WTC11 (cell line): ENCODE measurements around the gene LETMD1. TPM values are rescaled to one million over a fixed set of nuclear protein-coding genes. Genes with fewer than 3 reads are reported as not detected.

ENCODE experiments used
- EMX1 ChIP-seq: fragments of 250-450 bp; sonication (Bioruptor Pico); IDR thresholded peaks from 2 replicates; pipeline ENCODE4 v1.8.0; 2021; ENCODE audit warnings: mild to moderate bottlenecking
- ERG ChIP-seq: fragments of 250-450 bp; sonication (Bioruptor Pico); IDR thresholded peaks from 2 replicates; pipeline ENCODE4 v1.8.0; 2021; ENCODE audit warnings: mild to moderate bottlenecking
- ESRRA ChIP-seq: sonication (generic); formaldehyde crosslinking; IDR thresholded peaks from 2 replicates; pipeline ENCODE4 v1.8.1; 2022; ENCODE audit warnings: mild to moderate bottlenecking, missing genetic modification reagents, borderline replicate concordance
- FOXK1 ChIP-seq: sonication (generic); formaldehyde crosslinking; IDR thresholded peaks from 2 replicates; pipeline ENCODE4 v1.8.0; 2022; ENCODE audit warnings: mild to moderate bottlenecking, moderate library complexity, missing genetic modification reagents
- FOXP1 ChIP-seq: sonication (generic); formaldehyde crosslinking; IDR thresholded peaks from 2 replicates; pipeline ENCODE4 v1.8.0; 2022; ENCODE audit warnings: missing genetic modification reagents, mild to moderate bottlenecking, moderate library complexity, borderline replicate concordance
- GABPB1 ChIP-seq: sonication (generic); formaldehyde crosslinking; IDR thresholded peaks from 2 replicates; pipeline ENCODE4 v1.8.1; 2023; ENCODE audit warnings: mild to moderate bottlenecking, missing genetic modification reagents
- GRHL2 ChIP-seq: fragments of 250-450 bp; sonication (Bioruptor Pico); IDR thresholded peaks from 2 replicates; pipeline ENCODE4 v1.8.0; 2022; ENCODE audit warnings: mild to moderate bottlenecking, moderate library complexity; ENCODE audit not compliant: insufficient replicate concordance, severe bottlenecking
- KAT7 ChIP-seq: sonication (generic); formaldehyde crosslinking; IDR thresholded peaks from 2 replicates; pipeline ENCODE4 v1.8.1; 2023; ENCODE audit warnings: missing genetic modification reagents, mild to moderate bottlenecking, borderline replicate concordance
- MLX ChIP-seq: sonication (generic); formaldehyde crosslinking; IDR thresholded peaks from 2 replicates; pipeline ENCODE4 v1.8.1; 2023; ENCODE audit warnings: mild to moderate bottlenecking, missing genetic modification reagents, moderate library complexity
- MXD4 ChIP-seq: fragments of 250-450 bp; sonication (Bioruptor Pico); IDR thresholded peaks from 2 replicates; pipeline ENCODE4 v1.8.0; 2021; ENCODE audit warnings: mild to moderate bottlenecking, moderate library complexity, borderline replicate concordance
- NFATC4 ChIP-seq: fragments of 250-450 bp; sonication (Bioruptor Pico); IDR thresholded peaks from 2 replicates; pipeline ENCODE4 v1.9.0; 2021; ENCODE audit warnings: mild to moderate bottlenecking
- NFYB ChIP-seq: sonication (generic); formaldehyde crosslinking; conservative IDR thresholded peaks from 2 replicates; pipeline ENCODE4 v1.8.0; 2022; ENCODE audit warnings: low read depth, missing genetic modification reagents
- SOX15 ChIP-seq: fragments of 250-450 bp; sonication (Bioruptor Pico); IDR thresholded peaks from 2 replicates; pipeline ENCODE4 v1.9.0; 2021; ENCODE audit warnings: mild to moderate bottlenecking
- SP1 ChIP-seq: sonication (generic); formaldehyde crosslinking; conservative IDR thresholded peaks from 2 replicates; pipeline ENCODE4 v1.8.1; 2022; ENCODE audit warnings: missing genetic modification reagents
- TP53 ChIP-seq: sonication (generic); formaldehyde crosslinking; IDR thresholded peaks from 2 replicates; pipeline ENCODE4 v1.8.1; 2023; ENCODE audit warnings: mild to moderate bottlenecking, missing genetic modification reagents
- ZNF219 ChIP-seq: sonication (generic); formaldehyde crosslinking; IDR thresholded peaks from 2 replicates; pipeline ENCODE4 v1.8.0; 2023; ENCODE audit warnings: missing genetic modification reagents, mild to moderate bottlenecking, borderline replicate concordance
- ZNF532 ChIP-seq: fragments of 250-450 bp; sonication (Bioruptor Pico); IDR thresholded peaks from 2 replicates; pipeline ENCODE4 v1.9.0; 2021; ENCODE audit warnings: mild to moderate bottlenecking, borderline replicate concordance
- ZSCAN18 ChIP-seq: fragments of 250-450 bp; sonication (Bioruptor Pico); IDR thresholded peaks from 2 replicates; pipeline ENCODE4 v2.1.2; 2022; ENCODE audit warnings: mild to moderate bottlenecking, moderate library complexity
- total RNA-seq: library from RNA; stranded (reverse); gene quantifications from 3 replicates; pipeline ENCODE4 v1.2.3, GENCODE V29; 2021
- TF ChIP-seq, protein P1 (sequence below): sonication (generic); formaldehyde crosslinking; conservative IDR thresholded peaks from 2 replicates; pipeline ENCODE4 v1.8.1; 2023; ENCODE audit warnings: mild to moderate bottlenecking, low read depth, missing genetic modification reagents, moderate library complexity
- TF ChIP-seq, protein P2 (sequence below): sonication (generic); formaldehyde crosslinking; IDR thresholded peaks from 2 replicates; pipeline ENCODE4 v1.8.0; 2023; ENCODE audit warnings: missing genetic modification reagents
- TF ChIP-seq, protein P3 (sequence below): sonication (generic); formaldehyde crosslinking; IDR thresholded peaks from 2 replicates; pipeline ENCODE4 v1.8.0; 2023; ENCODE audit warnings: mild to moderate bottlenecking, missing genetic modification reagents
- TF ChIP-seq, protein P4 (sequence below): sonication (generic); formaldehyde crosslinking; IDR thresholded peaks from 2 replicates; pipeline ENCODE4 v1.8.1; 2023; ENCODE audit warnings: mild to moderate bottlenecking, missing genetic modification reagents

The LETMD1 gene
- total RNA-seq, 1 experiment from 2014 or later: 43.3 TPM

DNA sequence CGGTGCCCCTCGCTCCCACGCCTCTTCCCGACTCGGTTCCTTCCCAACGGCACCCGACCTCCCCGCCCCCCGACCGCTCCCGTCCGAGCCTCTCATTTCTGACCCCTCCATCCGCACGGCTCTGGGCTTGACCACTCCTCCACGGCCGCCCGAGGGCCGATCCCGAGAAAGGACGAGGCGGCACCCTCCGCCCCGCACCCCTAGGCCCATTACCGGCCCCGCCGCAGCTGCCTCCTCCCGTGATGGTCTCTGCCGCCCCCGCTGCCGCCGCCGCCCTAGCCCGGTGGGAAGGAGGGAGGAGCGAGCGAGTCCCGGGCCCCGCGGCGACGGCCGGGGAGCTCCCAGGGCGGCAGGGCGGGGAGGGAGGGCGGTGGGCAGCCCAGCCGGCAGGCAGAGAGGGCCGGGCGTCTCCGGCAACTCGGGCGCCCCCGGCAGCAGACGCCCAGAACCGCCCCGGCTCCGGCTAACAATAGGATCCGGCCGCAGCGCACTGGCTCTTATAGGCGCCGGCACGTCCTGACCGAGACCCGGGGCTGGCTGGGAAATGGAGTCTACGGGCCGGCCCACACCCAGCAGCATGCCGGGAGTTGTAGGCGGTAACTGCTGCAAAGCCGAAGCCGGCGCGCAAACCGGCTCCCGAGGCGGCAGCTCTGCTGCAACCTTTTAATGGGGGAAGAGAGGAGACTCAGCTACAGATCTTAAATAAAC lies 35.2 kb downstream of the LETMD1 start, which contains the start of gene CSRNP2 (continued):
- TF ChIP-seq, protein P1, sequence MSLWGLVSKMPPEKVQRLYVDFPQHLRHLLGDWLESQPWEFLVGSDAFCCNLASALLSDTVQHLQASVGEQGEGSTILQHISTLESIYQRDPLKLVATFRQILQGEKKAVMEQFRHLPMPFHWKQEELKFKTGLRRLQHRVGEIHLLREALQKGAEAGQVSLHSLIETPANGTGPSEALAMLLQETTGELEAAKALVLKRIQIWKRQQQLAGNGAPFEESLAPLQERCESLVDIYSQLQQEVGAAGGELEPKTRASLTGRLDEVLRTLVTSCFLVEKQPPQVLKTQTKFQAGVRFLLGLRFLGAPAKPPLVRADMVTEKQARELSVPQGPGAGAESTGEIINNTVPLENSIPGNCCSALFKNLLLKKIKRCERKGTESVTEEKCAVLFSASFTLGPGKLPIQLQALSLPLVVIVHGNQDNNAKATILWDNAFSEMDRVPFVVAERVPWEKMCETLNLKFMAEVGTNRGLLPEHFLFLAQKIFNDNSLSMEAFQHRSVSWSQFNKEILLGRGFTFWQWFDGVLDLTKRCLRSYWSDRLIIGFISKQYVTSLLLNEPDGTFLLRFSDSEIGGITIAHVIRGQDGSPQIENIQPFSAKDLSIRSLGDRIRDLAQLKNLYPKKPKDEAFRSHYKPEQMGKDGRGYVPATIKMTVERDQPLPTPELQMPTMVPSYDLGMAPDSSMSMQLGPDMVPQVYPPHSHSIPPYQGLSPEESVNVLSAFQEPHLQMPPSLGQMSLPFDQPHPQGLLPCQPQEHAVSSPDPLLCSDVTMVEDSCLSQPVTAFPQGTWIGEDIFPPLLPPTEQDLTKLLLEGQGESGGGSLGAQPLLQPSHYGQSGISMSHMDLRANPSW: no peak
- TF ChIP-seq NFYB (no peak; the same call in 1 of the 2 replicates), GABPB1 (CRISPR knock-in tag) (peak; percentile 32), ZNF219 (no peak), ERG (CRISPR knock-in tag) (peak; percentile 63; the same call in 1 of the 2 replicates), MXD4 (CRISPR knock-in tag) (no peak), GRHL2 (CRISPR knock-in tag) (no peak), NFATC4 (CRISPR knock-in tag) (peak; percentile 24; the same call in 1 of the 2 replicates), SP1 (CRISPR knock-in tag) (peak; percentile 69; the same call in 1 of the 2 replicates), FOXK1 (CRISPR knock-in tag) (peak; percentile 57; the same call in 1 of the 2 replicates), SOX15 (no peak), ESRRA (CRISPR knock-in tag) (no peak), ZSCAN18 (no peak), EMX1 (CRISPR knock-in tag) (0 out of 2 replicates have a peak, but pooled peaks have one; percentile 50), TP53 (CRISPR knock-in tag) (0 out of 2 replicates have a peak, but pooled peaks have one; percentile 65), ZNF532 (CRISPR knock-in tag) (no peak), FOXP1 (CRISPR knock-in tag) (peak; percentile 90; the same call in 1 of the 2 replicates), KAT7 (CRISPR knock-in tag) (no peak), MLX (CRISPR knock-in tag) (no peak)
- TF ChIP-seq, protein P2, sequence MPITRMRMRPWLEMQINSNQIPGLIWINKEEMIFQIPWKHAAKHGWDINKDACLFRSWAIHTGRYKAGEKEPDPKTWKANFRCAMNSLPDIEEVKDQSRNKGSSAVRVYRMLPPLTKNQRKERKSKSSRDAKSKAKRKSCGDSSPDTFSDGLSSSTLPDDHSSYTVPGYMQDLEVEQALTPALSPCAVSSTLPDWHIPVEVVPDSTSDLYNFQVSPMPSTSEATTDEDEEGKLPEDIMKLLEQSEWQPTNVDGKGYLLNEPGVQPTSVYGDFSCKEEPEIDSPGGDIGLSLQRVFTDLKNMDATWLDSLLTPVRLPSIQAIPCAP (CRISPR knock-in tag): 0 out of 2 replicates have a peak, but pooled peaks have one; percentile 69
- TF ChIP-seq, protein P3, sequence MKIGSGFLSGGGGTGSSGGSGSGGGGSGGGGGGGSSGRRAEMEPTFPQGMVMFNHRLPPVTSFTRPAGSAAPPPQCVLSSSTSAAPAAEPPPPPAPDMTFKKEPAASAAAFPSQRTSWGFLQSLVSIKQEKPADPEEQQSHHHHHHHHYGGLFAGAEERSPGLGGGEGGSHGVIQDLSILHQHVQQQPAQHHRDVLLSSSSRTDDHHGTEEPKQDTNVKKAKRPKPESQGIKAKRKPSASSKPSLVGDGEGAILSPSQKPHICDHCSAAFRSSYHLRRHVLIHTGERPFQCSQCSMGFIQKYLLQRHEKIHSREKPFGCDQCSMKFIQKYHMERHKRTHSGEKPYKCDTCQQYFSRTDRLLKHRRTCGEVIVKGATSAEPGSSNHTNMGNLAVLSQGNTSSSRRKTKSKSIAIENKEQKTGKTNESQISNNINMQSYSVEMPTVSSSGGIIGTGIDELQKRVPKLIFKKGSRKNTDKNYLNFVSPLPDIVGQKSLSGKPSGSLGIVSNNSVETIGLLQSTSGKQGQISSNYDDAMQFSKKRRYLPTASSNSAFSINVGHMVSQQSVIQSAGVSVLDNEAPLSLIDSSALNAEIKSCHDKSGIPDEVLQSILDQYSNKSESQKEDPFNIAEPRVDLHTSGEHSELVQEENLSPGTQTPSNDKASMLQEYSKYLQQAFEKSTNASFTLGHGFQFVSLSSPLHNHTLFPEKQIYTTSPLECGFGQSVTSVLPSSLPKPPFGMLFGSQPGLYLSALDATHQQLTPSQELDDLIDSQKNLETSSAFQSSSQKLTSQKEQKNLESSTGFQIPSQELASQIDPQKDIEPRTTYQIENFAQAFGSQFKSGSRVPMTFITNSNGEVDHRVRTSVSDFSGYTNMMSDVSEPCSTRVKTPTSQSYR (CRISPR knock-in tag): no peak
- TF ChIP-seq, protein P4, sequence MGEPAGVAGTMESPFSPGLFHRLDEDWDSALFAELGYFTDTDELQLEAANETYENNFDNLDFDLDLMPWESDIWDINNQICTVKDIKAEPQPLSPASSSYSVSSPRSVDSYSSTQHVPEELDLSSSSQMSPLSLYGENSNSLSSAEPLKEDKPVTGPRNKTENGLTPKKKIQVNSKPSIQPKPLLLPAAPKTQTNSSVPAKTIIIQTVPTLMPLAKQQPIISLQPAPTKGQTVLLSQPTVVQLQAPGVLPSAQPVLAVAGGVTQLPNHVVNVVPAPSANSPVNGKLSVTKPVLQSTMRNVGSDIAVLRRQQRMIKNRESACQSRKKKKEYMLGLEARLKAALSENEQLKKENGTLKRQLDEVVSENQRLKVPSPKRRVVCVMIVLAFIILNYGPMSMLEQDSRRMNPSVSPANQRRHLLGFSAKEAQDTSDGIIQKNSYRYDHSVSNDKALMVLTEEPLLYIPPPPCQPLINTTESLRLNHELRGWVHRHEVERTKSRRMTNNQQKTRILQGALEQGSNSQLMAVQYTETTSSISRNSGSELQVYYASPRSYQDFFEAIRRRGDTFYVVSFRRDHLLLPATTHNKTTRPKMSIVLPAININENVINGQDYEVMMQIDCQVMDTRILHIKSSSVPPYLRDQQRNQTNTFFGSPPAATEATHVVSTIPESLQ: no peak
